ENCODE data around the gene RTN4. TPM values are rescaled to one million over a fixed set of nuclear protein-coding genes. Genes with fewer than 3 reads are reported as not detected.

RTN4 gene
- total and polyA plus RNA-seq, 10 donors = 55.2 to 215 (median 155) TPM

- H3K4me1 ChIP-seq = no peaks in the 10 kb centered on the region
- intact Hi-C loops (cut with DNase I; ENCODE audit: low total_unique reads) = no loop called here
- no peaks in the 10 kb centered on the region for H3K36me3 ChIP-seq
- H3K9me3 ChIP-seq = no peaks in the 10 kb centered on the region
- H3K27ac ChIP-seq = no peak overlapping the region
- H3K4me3 ChIP-seq = no peak overlapping the region
- TF ChIP-seq POLR2AphosphoS5 (IDR thresholded peaks at IDR 0.05) (no peak), CTCF (IDR thresholded peaks at IDR 0.05 in 8 of 11, conservative IDR thresholded peaks at IDR 0.05 in 3 of 11) (no peak), POLR2A (IDR thresholded peaks at IDR 0.05) (no peak)
- WGBS, 5 donors = 82 to 94% (median 89%) methylated on average over 4 to 8 of the region's 8 CpGs
- DNase-seq = peak; percentile 56
- no peaks in the 10 kb centered on the region for H3K27me3 ChIP-seq (replicated peaks in 1 of 7)
Observed at GRCh38 chr2:54954158-54954557, 96.1 kb downstream of the RTN4 start.

- Histone ChIP-seq H3K9me3 (no peaks in the 10 kb centered on the region), H3K27me3 (replicated peaks in 1 of 7) (no peaks in the 10 kb centered on the region), H3K4me1 (no peaks in the 10 kb centered on the region), H3K36me3 (no peaks in the 10 kb centered on the region), H3K27ac (no peak overlapping the region), H3K4me3 (no peak overlapping the region)
- no peak for TF ChIP-seq CTCF (IDR thresholded peaks at IDR 0.05 in 8 of 11, conservative IDR thresholded peaks at IDR 0.05 in 3 of 11)
- TF ChIP-seq POLR2A (IDR thresholded peaks at IDR 0.05) = no peak
- no peak for TF ChIP-seq POLR2AphosphoS5 (IDR thresholded peaks at IDR 0.05)
- no peak for DNase-seq
- 57 to 67% (median 59%) methylated on average over 9 of the region's 9 CpGs for WGBS, 5 donors
- intact Hi-C loops (cut with DNase I; ENCODE audit: low total_unique reads) = no loop called here
Observed at GRCh38 chr2:54952978-54953456, 97.2 kb downstream of the RTN4 start.

GRCh38 chr2:54952425-54952824, 97.8 kb downstream of the RTN4 start:
- 75 to 86% (median 82%) methylated on average over 4 to 5 of the region's 5 CpGs for WGBS, 5 donors
- intact Hi-C loops (cut with DNase I; ENCODE audit: low total_unique reads) = no loop called here
- no peak for TF ChIP-seq POLR2A (IDR thresholded peaks at IDR 0.05)
- Histone ChIP-seq H3K4me1 (no peaks in the 10 kb centered on the region), H3K9me3 (no peaks in the 10 kb centered on the region), H3K4me3 (no peak overlapping the region), H3K27ac (no peak overlapping the region), H3K36me3 (no peaks in the 10 kb centered on the region), H3K27me3 (replicated peaks in 1 of 7) (no peaks in the 10 kb centered on the region)
- DNase-seq = no peak

- Histone ChIP-seq H3K4me3 (no peak overlapping the region), H3K27me3 (replicated peaks in 1 of 7) (no peaks in the 10 kb centered on the region), H3K27ac (no peak overlapping the region), H3K4me1 (no peaks in the 10 kb centered on the region), H3K36me3 (no peaks in the 10 kb centered on the region), H3K9me3 (no peaks in the 10 kb centered on the region)
- WGBS, 5 donors = 87 to 97% (median 93%) methylated on average over 3 of the region's 3 CpGs
- intact Hi-C loops (cut with DNase I; ENCODE audit: low total_unique reads) = no loop called here
- no peak for DNase-seq
- TF ChIP-seq POLR2AphosphoS5 (IDR thresholded peaks at IDR 0.05) (no peak), CTCF (IDR thresholded peaks at IDR 0.05 in 8 of 11, conservative IDR thresholded peaks at IDR 0.05 in 3 of 11) (no peak), POLR2A (IDR thresholded peaks at IDR 0.05) (no peak)
Observed at GRCh38 chr2:54950811-54951210, 99.4 kb downstream of the RTN4 start.

DNA sequence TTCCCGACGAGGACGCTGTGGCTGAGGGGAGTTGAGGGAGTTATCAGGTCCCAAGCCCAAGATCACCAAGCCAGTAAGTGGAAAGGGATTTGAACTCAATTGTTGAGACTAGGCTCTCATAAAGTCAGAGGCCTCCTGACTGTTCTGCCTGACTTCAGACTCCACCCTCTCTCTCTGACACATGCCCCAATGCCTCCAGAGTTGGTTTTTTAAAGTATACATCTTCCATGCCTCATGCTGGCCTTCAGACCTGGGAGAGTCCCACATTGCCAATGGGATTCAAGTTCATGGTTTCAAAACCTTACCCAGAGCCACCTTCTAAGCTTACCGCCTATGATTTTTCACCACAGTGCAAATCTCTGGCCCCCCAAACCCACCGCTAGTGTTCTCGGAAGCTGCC, 100.8 kb downstream of the RTN4 start:
- 94 to 97% (median 96%) methylated on average over 6 of the region's 6 CpGs for WGBS, 5 donors
- TF ChIP-seq POLR2AphosphoS5 (IDR thresholded peaks at IDR 0.05) (no peak), POLR2A (IDR thresholded peaks at IDR 0.05) (no peak), CTCF (IDR thresholded peaks at IDR 0.05 in 8 of 11, conservative IDR thresholded peaks at IDR 0.05 in 3 of 11) (no peak)
- H3K4me3 ChIP-seq = no peak overlapping the region
- no peaks in the 10 kb centered on the region for H3K9me3 ChIP-seq
- H3K4me1 ChIP-seq = no peaks in the 10 kb centered on the region
- H3K27me3 ChIP-seq (replicated peaks in 1 of 7) = no peaks in the 10 kb centered on the region
- intact Hi-C loops (cut with DNase I; ENCODE audit: low total_unique reads) = no loop called here
- no peak overlapping the region for H3K27ac ChIP-seq
- DNase-seq = no peak
- no peaks in the 10 kb centered on the region for H3K36me3 ChIP-seq

All from spleen (tissue), 11 donors.